NCI-H1417 (cell line): ENCODE data around the gene ACAA2.
"Not testable (repeated sequence)": the region's sequence is repeated elsewhere in the genome, so short reads cannot be mapped to it uniquely, and the experiment has no call there.

Experiments
- DNase-seq, 3 experiments: peaks; one replicate each; lab custom pipeline; 2025; lab: John Stamatoyannopoulos, UW

Gene ACAA2

GRCh38 chr18:49844903-49845302 lies 31.6 kb upstream of the ACAA2 start:
- no peak for DNase-seq

- no peak for DNase-seq
Observed at GRCh38 chr18:49843778-49844625, 30.7 kb upstream of the ACAA2 start.

GRCh38 chr18:49843131-49843530 lies 29.8 kb upstream of the ACAA2 start:
- DNase-seq: no peak

DNA sequence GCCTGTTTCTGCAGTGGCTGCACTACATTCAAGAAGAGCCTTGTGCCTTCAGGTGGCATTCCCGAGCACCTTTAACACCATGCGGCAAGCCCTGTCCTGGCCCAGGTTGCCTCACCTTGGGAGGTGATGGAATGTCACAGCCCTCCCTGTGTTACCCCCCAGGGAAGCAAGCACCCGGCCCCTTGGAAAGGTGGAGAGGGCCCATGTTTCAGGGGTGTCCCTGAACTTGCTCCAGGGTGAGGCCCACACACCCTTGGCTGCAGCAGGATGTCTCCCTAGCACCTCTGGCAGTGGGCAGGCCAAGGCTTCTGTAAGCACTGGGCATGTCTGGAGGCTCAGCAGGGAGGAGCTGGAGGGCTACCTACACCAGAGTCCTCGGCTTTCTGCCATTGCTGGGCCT lies 29.3 kb upstream of the ACAA2 start:
- DNase-seq: no peak

- DNase-seq: no peak
Observed at GRCh38 chr18:49841236-49842217, 28.2 kb upstream of the ACAA2 start.

DNA sequence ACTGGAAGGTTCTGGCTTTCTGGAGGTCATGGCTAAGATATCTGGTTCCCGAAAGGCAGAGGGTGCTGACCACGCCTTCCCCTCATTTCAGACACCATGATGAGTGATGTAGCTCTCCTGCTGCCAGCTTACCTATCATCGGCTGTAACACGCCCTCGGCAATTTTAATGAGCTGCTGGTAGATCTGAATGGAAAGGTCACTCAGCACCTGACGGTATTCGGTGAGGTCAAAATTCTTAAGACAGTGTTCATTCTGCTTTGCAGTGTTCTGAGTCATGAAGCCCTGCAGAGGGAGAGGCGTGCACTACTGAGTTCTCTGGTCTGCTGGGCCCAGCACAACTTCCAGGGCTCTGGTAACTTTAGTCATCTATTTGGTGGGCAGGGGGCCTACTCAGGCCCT lies 25.7 kb upstream of the ACAA2 start:
- no peak for DNase-seq

- no peak for DNase-seq
Observed at GRCh38 chr18:49838381-49838780, 25.0 kb upstream of the ACAA2 start.

DNA sequence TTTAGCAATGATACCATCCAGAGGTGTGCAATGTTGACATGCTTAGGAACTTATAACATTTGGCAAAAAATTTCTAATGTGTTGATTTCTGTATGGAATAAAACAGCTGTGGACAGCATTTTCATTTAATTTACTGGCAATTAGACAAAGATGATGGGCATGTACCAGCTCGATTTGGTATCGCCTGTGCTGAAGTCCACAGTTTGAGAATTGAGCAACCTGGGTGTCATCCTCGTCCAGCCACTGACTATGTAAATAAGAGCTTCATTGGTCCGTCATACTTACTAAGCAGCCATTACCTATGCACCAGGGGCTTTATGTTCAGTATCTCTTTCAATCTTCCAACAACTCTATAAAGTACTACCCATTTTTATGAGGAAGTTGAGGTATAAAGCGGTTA lies 24.6 kb upstream of the ACAA2 start:
- no peak for DNase-seq

DNA sequence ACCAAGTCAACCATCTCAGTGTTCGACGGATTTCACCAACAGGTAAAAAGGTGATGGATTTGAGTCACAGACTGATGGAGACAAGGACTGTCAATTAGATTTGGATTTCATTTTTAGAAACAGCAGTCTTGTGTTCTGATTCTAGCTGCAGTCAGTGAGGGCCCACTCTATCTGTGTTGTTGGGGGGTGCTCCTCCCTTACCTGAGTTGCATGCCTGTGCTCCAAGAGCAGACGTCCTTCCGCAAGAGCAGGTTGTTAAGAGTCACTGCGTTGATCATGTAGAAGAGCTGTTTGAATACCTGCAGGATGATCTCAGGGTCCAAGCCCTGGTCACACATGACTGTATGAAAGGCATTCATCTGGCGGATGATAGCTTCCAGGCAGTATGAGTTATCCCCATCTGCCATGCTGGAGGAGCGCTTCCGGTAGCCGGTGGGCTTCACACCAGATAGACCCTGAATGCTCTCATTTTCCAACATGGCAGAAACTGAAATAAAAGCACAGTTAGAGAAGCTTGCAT lies 24.0 kb upstream of the ACAA2 start:
- DNase-seq: not testable (repeated sequence)

DNA sequence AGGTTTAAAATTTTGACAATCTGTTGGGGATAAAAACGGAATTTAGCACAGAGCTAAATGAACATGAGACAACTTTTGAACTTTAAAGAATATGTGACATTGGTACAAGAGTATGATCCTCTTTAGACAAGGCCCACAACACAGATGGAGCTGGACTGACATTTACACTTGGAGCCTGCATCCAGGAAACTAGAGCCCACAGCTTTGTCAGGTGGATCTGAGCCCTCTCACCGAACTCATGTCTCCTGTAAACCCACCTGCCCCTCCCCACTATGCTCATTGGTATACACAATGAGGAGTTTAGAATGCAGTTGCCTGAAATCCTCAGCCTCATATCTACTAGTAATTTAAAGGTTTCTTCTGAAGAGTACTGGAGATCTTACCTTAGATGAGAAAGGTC lies 22.1 kb upstream of the ACAA2 start:
- no peak for DNase-seq

DNA sequence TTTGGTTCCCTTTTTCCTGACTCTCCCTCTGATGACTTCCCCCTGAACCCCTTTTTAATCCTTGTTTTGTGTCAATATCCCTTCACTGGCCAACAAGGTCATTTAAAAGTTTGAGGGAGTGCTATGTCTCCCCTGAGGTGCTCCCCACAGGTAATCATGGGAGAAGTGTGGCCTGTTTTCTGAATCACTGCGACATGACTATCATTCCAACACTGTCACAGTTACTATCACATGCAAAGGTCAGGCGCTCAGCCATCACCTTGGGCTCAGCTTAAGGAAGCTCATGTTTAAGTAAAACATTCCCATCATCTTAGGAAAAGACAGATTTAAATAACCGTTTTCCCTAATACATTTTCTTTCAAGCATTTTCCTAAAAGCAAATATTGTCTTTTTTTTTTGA lies 20.9 kb upstream of the ACAA2 start:
- no peak for DNase-seq

DNA sequence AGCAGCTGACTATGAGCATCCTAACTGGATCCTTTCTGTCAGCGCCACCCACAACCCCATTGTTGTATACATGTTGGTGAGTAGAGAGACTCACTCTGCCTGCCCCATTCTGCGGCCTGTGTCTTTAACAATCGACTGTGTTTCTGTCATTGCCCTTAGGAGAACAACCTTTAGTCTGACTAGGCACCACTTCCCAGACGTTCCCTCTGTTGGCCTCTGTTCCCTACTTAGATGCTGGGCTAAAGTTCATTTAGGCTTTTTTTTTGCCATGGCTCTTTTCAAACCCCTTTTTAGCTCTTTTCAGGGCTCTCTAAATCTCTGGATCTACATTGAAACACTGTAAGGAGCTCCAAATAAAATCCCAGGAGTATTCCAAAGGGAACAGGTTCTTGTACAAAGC lies 20.5 kb upstream of the ACAA2 start:
- no peak for DNase-seq

- no peak for DNase-seq
Observed at GRCh38 chr18:49832221-49832647, 18.9 kb upstream of the ACAA2 start.

- DNase-seq: no peak
Observed at GRCh38 chr18:49827996-49828395, 14.7 kb upstream of the ACAA2 start.

- no peak for DNase-seq
Observed at GRCh38 chr18:49819823-49820671, 6.7 kb upstream of the ACAA2 start.

GRCh38 chr18:49819071-49819662 lies 5.8 kb upstream of the ACAA2 start:
- no peak for DNase-seq

GRCh38 chr18:49817947-49818346 lies 4.6 kb upstream of the ACAA2 start:
- DNase-seq: no peak

DNA sequence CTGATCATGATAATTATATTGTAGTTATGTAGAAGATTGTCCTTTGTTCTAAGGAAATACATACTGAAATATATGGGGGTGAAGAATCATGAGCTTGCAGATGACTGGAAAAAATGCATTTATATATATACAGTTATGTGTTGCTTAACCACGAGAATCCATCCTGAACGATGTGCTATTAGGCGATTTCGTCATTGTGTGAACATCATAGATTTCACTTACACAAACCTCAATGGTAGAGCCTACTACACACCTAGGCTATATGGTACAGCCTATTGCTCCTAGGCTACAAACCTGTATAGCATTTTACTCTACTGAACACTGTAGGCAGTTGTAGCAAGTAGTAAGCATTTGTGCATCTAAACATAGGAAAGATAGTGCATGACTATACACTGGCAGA lies 2.6 kb upstream of the ACAA2 start:
- DNase-seq: no peak

GRCh38 chr18:49814147-49814499 lies 790 bp upstream of the ACAA2 start:
- peak; percentile 45 to 92 (median 90) for DNase-seq

DNA sequence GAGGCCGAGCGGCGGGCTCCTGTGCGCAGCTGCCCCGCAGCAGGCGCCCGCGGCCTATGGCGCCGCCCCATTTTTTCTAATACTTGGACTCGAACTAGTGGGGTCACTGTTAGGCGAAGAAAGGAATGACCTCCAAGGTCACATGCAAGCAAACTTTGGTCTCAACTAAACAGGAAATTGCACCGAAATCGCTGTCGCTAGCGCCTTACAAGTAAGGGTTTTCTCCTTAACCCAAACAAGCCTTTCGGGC lies 339 bp downstream of the ACAA2 start:
- peak; percentile 41 to 88 (median 86) for DNase-seq

DNA sequence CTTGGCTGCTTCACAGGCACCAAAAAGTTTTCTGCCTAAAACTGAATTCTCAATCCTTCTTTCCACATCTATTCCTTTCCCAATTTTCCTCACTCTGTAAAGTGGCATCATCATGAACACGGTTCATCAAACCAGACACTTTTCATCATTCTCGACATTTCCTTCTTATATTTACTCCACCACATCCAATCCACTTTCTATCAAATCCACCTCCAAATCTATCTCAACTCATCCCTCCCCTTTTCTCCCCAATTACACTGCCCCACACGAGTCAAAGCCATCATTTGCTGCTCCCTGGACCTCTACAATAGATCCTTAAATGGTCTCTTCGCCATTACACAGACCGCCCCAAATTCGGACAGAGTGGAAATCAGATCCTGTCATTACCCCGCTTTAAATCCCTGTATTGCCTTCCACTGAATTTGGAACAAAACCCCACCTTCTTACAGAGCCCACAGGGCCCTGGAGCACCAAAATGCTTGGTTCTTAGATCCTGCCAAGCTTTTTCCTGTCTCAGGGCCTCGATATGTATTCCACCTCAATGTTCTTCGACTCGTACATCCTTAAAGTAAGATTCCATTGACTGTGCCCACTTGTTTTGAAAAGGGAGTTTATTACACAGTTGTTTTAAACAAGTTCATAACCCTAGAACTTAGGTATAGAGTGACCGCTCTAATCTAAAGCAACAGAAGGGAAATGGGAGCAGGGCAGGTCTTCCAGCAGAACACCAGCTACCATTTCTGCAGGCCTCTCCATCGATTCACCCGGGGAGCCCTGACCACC lies 856 bp downstream of the ACAA2 start:
- peak in 2 of 3 experiments; percentile 71 to 82 for DNase-seq
